ENCODE data around the gene SUSD5.
"Not testable (repeated sequence)": the region's sequence is repeated elsewhere in the genome, so short reads cannot be mapped to it uniquely, and the experiment has no call there.

Gene SUSD5

DNA sequence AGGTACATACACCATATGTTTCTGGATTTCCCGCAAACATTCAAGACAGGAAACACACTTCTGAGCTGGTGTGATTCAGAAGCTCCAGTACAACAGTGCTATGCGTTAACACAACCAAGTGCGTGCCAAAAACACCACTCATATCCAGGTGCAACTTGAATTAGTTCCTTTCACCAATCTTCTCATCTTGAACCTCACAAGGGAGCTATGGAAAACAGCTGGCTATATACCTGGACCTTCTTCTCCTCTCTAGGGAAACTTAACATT lies 31.3 kb downstream of the SUSD5 start:
- no peak overlapping the region for H3K27ac ChIP-seq
- TF ChIP-seq CTCF (IDR thresholded peaks at IDR 0.05; ENCODE audit: low read depth, low read length), result no peak
- H3K9me3 ChIP-seq (ENCODE audit: severe bottlenecking), result no peaks in the 10 kb centered on the region
- no peak overlapping the region for H3K4me3 ChIP-seq (ENCODE audit: low read depth, low read length)
- H3K36me3 ChIP-seq, result no peaks in the 10 kb centered on the region
- H3K27me3 ChIP-seq (ENCODE audit: insufficient read depth, low read depth, severe bottlenecking), result no peaks in the 10 kb centered on the region
- no peak for DNase-seq

- Histone ChIP-seq H3K27me3 (ENCODE audit: insufficient read depth, low read depth, severe bottlenecking) (no peaks in the 10 kb centered on the region), H3K4me3 (ENCODE audit: low read depth, low read length) (no peak overlapping the region), H3K9me3 (ENCODE audit: severe bottlenecking) (no peaks in the 10 kb centered on the region), H3K27ac (no peak overlapping the region), H3K36me3 (no peaks in the 10 kb centered on the region)
- DNase-seq, result no peak
- TF ChIP-seq CTCF (IDR thresholded peaks at IDR 0.05; ENCODE audit: low read depth, low read length), result no peak
Measured at GRCh38 chr3:33186524-33187367, 31.9 kb downstream of the SUSD5 start.

DNA sequence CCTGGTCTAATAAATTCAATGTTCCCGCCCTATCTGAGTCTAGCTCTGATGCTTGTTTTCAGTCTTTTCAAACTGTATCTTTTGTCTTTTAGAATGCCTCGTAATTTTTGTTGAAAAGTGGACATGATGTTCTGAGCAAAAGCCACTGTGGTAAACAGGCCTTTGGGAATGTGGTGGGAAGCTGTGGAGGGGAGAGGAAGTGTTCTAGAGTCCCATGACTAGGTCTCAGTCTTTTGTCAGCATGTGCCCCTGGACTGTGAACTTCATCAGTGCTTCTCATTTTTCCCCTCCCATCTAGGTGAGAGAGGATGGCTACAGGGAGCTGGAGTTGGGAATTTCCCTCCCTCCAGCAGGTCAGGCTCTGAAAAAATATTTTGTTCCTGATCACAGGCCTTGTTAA lies 33.7 kb downstream of the SUSD5 start:
- no peak overlapping the region for H3K4me3 ChIP-seq (ENCODE audit: low read depth, low read length)
- TF ChIP-seq CTCF (IDR thresholded peaks at IDR 0.05; ENCODE audit: low read depth, low read length), result no peak
- DNase-seq, result no peak
- no peaks in the 10 kb centered on the region for H3K9me3 ChIP-seq (ENCODE audit: severe bottlenecking)
- H3K27ac ChIP-seq, result no peak overlapping the region
- no peaks in the 10 kb centered on the region for H3K36me3 ChIP-seq
- H3K27me3 ChIP-seq (ENCODE audit: insufficient read depth, low read depth, severe bottlenecking), result no peaks in the 10 kb centered on the region

DNA sequence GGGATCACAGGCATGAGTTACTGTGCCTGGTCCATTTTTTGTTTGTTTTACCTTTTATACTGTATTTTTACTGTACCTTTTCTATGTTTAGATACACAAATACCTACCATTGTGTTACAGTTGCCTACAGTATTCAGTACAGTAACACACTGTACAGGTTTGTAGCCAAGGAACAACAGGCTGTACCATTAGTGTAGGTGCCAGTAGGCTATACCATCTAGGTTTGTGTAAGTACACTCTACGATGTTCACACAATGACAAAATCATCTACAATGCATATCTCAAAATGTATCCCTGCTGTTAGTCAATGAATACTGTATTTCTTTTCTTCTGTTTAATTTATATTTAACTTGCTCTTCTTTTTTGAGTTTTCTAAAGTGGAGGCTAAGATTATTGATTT lies 37.0 kb downstream of the SUSD5 start:
- H3K27ac ChIP-seq; DNase-seq; H3K36me3 ChIP-seq; H3K4me3 ChIP-seq (ENCODE audit: low read depth, low read length); H3K27me3 ChIP-seq (ENCODE audit: insufficient read depth, low read depth, severe bottlenecking); H3K9me3 ChIP-seq (ENCODE audit: severe bottlenecking): not testable (repeated sequence)

- Histone ChIP-seq H3K36me3 (no peaks in the 10 kb centered on the region), H3K9me3 (ENCODE audit: severe bottlenecking) (no peaks in the 10 kb centered on the region), H3K27ac (no peak overlapping the region), H3K4me3 (ENCODE audit: low read depth, low read length) (no peak overlapping the region), H3K27me3 (ENCODE audit: insufficient read depth, low read depth, severe bottlenecking) (no peaks in the 10 kb centered on the region)
- TF ChIP-seq CTCF (IDR thresholded peaks at IDR 0.05; ENCODE audit: low read depth, low read length), result no peak
- no peak for DNase-seq
Measured at GRCh38 chr3:33181229-33181628, 37.4 kb downstream of the SUSD5 start.

DNA sequence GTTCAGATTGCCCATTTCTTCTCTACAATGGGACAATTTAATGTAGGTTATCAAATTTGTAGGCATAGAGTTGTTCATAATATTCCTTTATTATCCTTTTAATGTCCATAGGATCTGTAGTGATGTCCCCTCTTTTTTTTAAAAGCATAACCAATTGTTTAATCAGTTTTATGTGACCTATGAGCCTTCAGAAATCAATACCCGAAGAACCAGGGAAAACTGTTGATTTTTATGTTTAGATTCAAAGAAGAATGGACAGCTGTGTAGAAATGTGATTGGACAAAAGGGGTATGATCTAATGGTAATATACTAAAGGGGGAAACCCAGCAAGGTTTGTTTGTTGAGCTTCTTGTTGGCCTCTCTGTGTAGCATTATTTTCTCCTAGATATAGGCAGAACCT lies 39.5 kb downstream of the SUSD5 start:
- no peak for TF ChIP-seq CTCF (IDR thresholded peaks at IDR 0.05; ENCODE audit: low read depth, low read length)
- no peak overlapping the region for H3K27ac ChIP-seq
- H3K27me3 ChIP-seq (ENCODE audit: insufficient read depth, low read depth, severe bottlenecking), result no peaks in the 10 kb centered on the region
- H3K36me3 ChIP-seq, result no peaks in the 10 kb centered on the region
- H3K9me3 ChIP-seq (ENCODE audit: severe bottlenecking), result no peaks in the 10 kb centered on the region
- no peak for DNase-seq
- no peak overlapping the region for H3K4me3 ChIP-seq (ENCODE audit: low read depth, low read length)

Data from WERI-Rb-1 (cell line).